Parathyroid adenoma (tissue), 2 donors: Measurements from ENCODE around the gene KLF9.

Source experiments
- H2AFZ ChIP-seq: fragments of 300-600 bp; sonication (generic); one replicate; pipeline ENCODE4 v1.7.0; 2017; ENCODE audit warnings: antibody characterized with exemption, mild to moderate bottlenecking
- H3K27ac ChIP-seq: fragments of 300-600 bp; sonication (generic); one replicate; pipeline ENCODE4 v1.7.0; 2017
- H3K27me3 ChIP-seq: fragments of 300-600 bp; sonication (generic); one replicate; pipeline ENCODE4 v1.7.0; 2017; ENCODE audit warnings: low read length; ENCODE audit not compliant: control insufficient read depth, insufficient read depth
- H3K36me3 ChIP-seq: fragments of 300-600 bp; sonication (generic); one replicate; pipeline ENCODE4 v1.7.0; 2017; ENCODE audit warnings: low read length; ENCODE audit not compliant: control insufficient read depth, insufficient read depth
- H3K4me1 ChIP-seq: fragments of 300-600 bp; sonication (generic); one replicate; pipeline ENCODE4 v1.7.0; 2017; ENCODE audit warnings: control low read depth
- H3K4me2 ChIP-seq: fragments of 300-600 bp; sonication (generic); one replicate; pipeline ENCODE4 v1.7.0; 2017; ENCODE audit warnings: low read length
- H3K4me3 ChIP-seq: fragments of 300-600 bp; sonication (generic); one replicate; pipeline ENCODE4 v1.7.0; 2017; ENCODE audit warnings: low read depth, low read length
- H3K79me2 ChIP-seq: fragments of 300-600 bp; sonication (generic); one replicate; pipeline ENCODE4 v1.7.0; 2017; ENCODE audit warnings: control low read depth
- H3K9ac ChIP-seq: fragments of 300-600 bp; sonication (generic); one replicate; pipeline ENCODE4 v1.7.0; 2017; ENCODE audit warnings: mild to moderate bottlenecking
- H3K9me3 ChIP-seq: fragments of 300-600 bp; sonication (generic); one replicate; pipeline ENCODE4 v1.7.0; 2017; ENCODE audit warnings: low read length; ENCODE audit not compliant: control insufficient read depth
- CTCF ChIP-seq: fragments of 300-600 bp; sonication (generic); IDR thresholded peaks from one replicate; pipeline ENCODE4 v1.7.0; 2017; ENCODE audit warnings: antibody characterized with exemption, mild to moderate bottlenecking
- donor health status: primary hyperparathyroidism.

KLF9 gene

GRCh38 chr9:70415041-70415440, 584 bp upstream of the KLF9 start:
- peak overlapping the region; percentile 96 for H3K4me2 ChIP-seq
- H3K9ac ChIP-seq, result no peak overlapping the region
- no peaks in the 10 kb centered on the region for H3K36me3 ChIP-seq
- no peaks in the 10 kb centered on the region for H3K27me3 ChIP-seq
- H3K79me2 ChIP-seq, result peaks cover 12% of the 10 kb centered on the region
- no peak for TF ChIP-seq CTCF
- H3K4me1 ChIP-seq, result peaks cover 9% of the 10 kb centered on the region
- H3K9me3 ChIP-seq, result no peaks in the 10 kb centered on the region
- peak overlapping the region; percentile 82 for H3K4me3 ChIP-seq
- H2AFZ ChIP-seq, result no peak overlapping the region
- H3K27ac ChIP-seq, result peak overlapping the region; percentile 100

- no peaks in the 10 kb centered on the region for H3K27me3 ChIP-seq
- H3K36me3 ChIP-seq, result no peaks in the 10 kb centered on the region
- peak overlapping the region; percentile 100 for H3K27ac ChIP-seq
- H3K79me2 ChIP-seq, result peaks cover 17% of the 10 kb centered on the region
- peak overlapping the region; percentile 96 for H3K4me2 ChIP-seq
- peak overlapping the region; percentile 89 for H3K9ac ChIP-seq
- H3K4me3 ChIP-seq, result peak overlapping the region; percentile 99
- no peaks in the 10 kb centered on the region for H3K9me3 ChIP-seq
- peak overlapping the region; percentile 68 for H2AFZ ChIP-seq
- no peak for TF ChIP-seq CTCF
- peaks cover 9% of the 10 kb centered on the region for H3K4me1 ChIP-seq
These were observed 1.0 kb downstream of the KLF9 start for GRCh38 chr9:70413464-70413798.

GRCh38 chr9:70412832-70413463, 1.5 kb downstream of the KLF9 start:
- TF ChIP-seq CTCF, result no peak
- Histone ChIP-seq H2AFZ (peak overlapping the region; percentile 61), H3K4me1 (peaks cover 8% of the 10 kb centered on the region), H3K9me3 (no peaks in the 10 kb centered on the region), H3K4me2 (peak overlapping the region; percentile 87), H3K27ac (peak overlapping the region; percentile 100), H3K27me3 (no peaks in the 10 kb centered on the region), H3K9ac (peak overlapping the region; percentile 96), H3K79me2 (peaks cover 22% of the 10 kb centered on the region), H3K36me3 (no peaks in the 10 kb centered on the region), H3K4me3 (peak overlapping the region; percentile 99)

GRCh38 chr9:70411930-70412831, 2.3 kb downstream of the KLF9 start:
- Histone ChIP-seq H2AFZ (peak overlapping the region; percentile 61), H3K4me1 (peaks cover 15% of the 10 kb centered on the region), H3K9ac (peak overlapping the region; percentile 96), H3K4me2 (peak overlapping the region; percentile 87), H3K79me2 (peaks cover 28% of the 10 kb centered on the region), H3K4me3 (peak overlapping the region; percentile 99), H3K36me3 (no peaks in the 10 kb centered on the region), H3K27me3 (no peaks in the 10 kb centered on the region), H3K27ac (peak overlapping the region; percentile 100), H3K9me3 (no peaks in the 10 kb centered on the region)
- no peak for TF ChIP-seq CTCF
